K562 (cell line): Measurements from ENCODE around the gene TMA7B. TPM values are rescaled to one million over a fixed set of nuclear protein-coding genes. Genes with fewer than 3 reads are reported as not detected.

Source experiments
- ATAC-seq: fragments of 200-7000 bp; cut with Tn5 transposase; 3 replicates; pipeline ENCODE4 v1.9.1; 2020; ENCODE audit warnings: moderate library complexity
- BruUV-seq: library from RNA; stranded (reverse); fragments of 400-500 nt; replicated peaks from 2 replicates; lab custom pipeline; 2021; lab: Mats Ljungman, UMichigan
- CTCF ChIA-PET: fragments of 300-600 bp; formaldehyde crosslinking; extraction: SDS; loops from one replicate; lab custom pipeline; 2021; ENCODE audit warnings: low intra/inter-chr PET ratio; lab: Yijun Ruan, JAX
- POLR2A ChIA-PET: fragments of 300-600, 350-650 bp; sonication (Branson Sonifier 250); formaldehyde crosslinking; extraction: SDS; loops from one replicate; lab custom pipeline; 2021; ENCODE audit warnings: antibody characterized with exemption, inconsistent platforms; lab: Yijun Ruan, JAX
- DNase-seq, 4 experiments: peaks; one replicate each; pipeline versions ENCODE4 v3.0.0 to v3.0.0-alpha.2; 2011 to 2018; ENCODE audit warnings: low spot score in 3 of 4, mixed read lengths in 3 of 4; ENCODE audit errors: extremely low read depth in 1 of 4
- FAIRE-seq: peaks from 2 replicates; lab custom pipeline; 2011; peaks lifted over from hg19 to GRCh38; lab: Jason Lieb, UNC
- H2AFZ ChIP-seq: 2 replicates; pipeline ENCODE4 v1.6.0; 2011; ENCODE audit warnings: low read depth, low read length, control low read depth, inconsistent platforms
- H3K27ac ChIP-seq: fragments of 200-600 bp; 3 replicates; pipeline ENCODE4 v1.8.0; 2011; ENCODE audit warnings: low read depth, mild to moderate bottlenecking, control low read depth, inconsistent platforms, low read length, moderate library complexity, mixed read lengths; ENCODE audit errors: extremely low read depth
- H3K27me3 ChIP-seq, 2 experiments: fragments of 300-600 bp in 1 of 2; 2 replicates in 1 of 2; 3 replicates in 1 of 2; pipeline versions ENCODE4 v1.6.0 to v1.8.0; 2011; ENCODE audit warnings: inconsistent platforms in 2 of 2, low read length in 2 of 2, mild to moderate bottlenecking in 1 of 2, mixed read lengths in 1 of 2, moderate library complexity in 1 of 2; ENCODE audit not compliant: control insufficient read depth in 2 of 2, insufficient read depth in 2 of 2
- H3K36me3 ChIP-seq: fragments of 300-600 bp; 3 replicates; pipeline ENCODE4 v1.8.0; 2011; ENCODE audit warnings: mild to moderate bottlenecking, low read length, inconsistent platforms; ENCODE audit not compliant: control insufficient read depth, insufficient read depth
- H3K4me1 ChIP-seq, 2 experiments: fragments of 200-600 bp in 1 of 2; replicated peaks in 1 of 2; 2 replicates in 1 of 2; 3 replicates in 1 of 2; pipeline versions ENCODE4 v1.5.1 to v1.8.0; 2011; ENCODE audit warnings: inconsistent platforms in 2 of 2, low read length in 2 of 2, mild to moderate bottlenecking in 1 of 2, mixed read lengths in 1 of 2, moderate library complexity in 1 of 2; ENCODE audit not compliant: control insufficient read depth in 2 of 2, insufficient read depth in 2 of 2
- H3K4me2 ChIP-seq: 2 replicates; pipeline ENCODE4 v1.6.1; 2011; ENCODE audit warnings: low read length, control low read depth, inconsistent platforms, mixed read lengths; ENCODE audit not compliant: insufficient read depth
- H3K4me3 ChIP-seq: fragments of 200-600 bp; sonication (generic), shearing (Covaris generic); 2 replicates; pipeline ENCODE4 v1.5.1; 2016; ENCODE audit warnings: control low read depth, inconsistent platforms
- H3K79me2 ChIP-seq: fragments of 200-600 bp; 3 replicates; pipeline ENCODE4 v1.8.0; 2011; ENCODE audit warnings: low read length, inconsistent platforms; ENCODE audit not compliant: control insufficient read depth, insufficient read depth
- H3K9ac ChIP-seq, 2 experiments: 2 replicates each; pipeline versions ENCODE4 v1.6.0 to v1.6.1; 2011; ENCODE audit warnings: low read depth in 2 of 2, low read length in 2 of 2, control low read depth in 1 of 2, inconsistent platforms in 1 of 2, mild to moderate bottlenecking in 1 of 2, mixed read lengths in 1 of 2; ENCODE audit not compliant: insufficient read depth in 1 of 2
- H3K9me1 ChIP-seq: one replicate; pipeline ENCODE4 v1.6.0; 2011; ENCODE audit warnings: inconsistent platforms, mild to moderate bottlenecking, low read length, moderate library complexity; ENCODE audit not compliant: control insufficient read depth, insufficient read depth
- H3K9me3 ChIP-seq: replicated peaks from 2 replicates; pipeline ENCODE4 v1.5.1; 2011; ENCODE audit warnings: low read depth, low read length, inconsistent platforms; ENCODE audit not compliant: control insufficient read depth, insufficient read depth
- H4K20me1 ChIP-seq: replicated peaks from 2 replicates; pipeline ENCODE4 v1.6.1; 2011; ENCODE audit warnings: low read length, inconsistent platforms, mixed read lengths; ENCODE audit not compliant: control insufficient read depth, insufficient read depth
- ASH1L ChIP-seq: fragments of 450-650 bp; IDR thresholded peaks from 2 replicates; pipeline ENCODE4 v1.6.1; 2018; ENCODE audit warnings: borderline replicate concordance, mild to moderate bottlenecking, low read depth; ENCODE audit not compliant: partially characterized antibody
- FOSL1 ChIP-seq: fragments of 200-800 bp; sonication (Bioruptor generic); conservative IDR thresholded peaks from 2 replicates; pipeline ENCODE4 v1.6.1; 2016; ENCODE audit warnings: missing genetic modification characterization, missing compliant biosample characterization
- KDM1A ChIP-seq, 2 experiments: fragments of 450-650 bp; IDR thresholded peaks; 2 replicates each; pipeline ENCODE4 v1.6.1; 2016; ENCODE audit warnings: mild to moderate bottlenecking in 2 of 2
- NRF1 ChIP-seq, 2 experiments: fragments of 450-650 bp; IDR thresholded peaks in 1 of 2; conservative IDR thresholded peaks in 1 of 2; 2 replicates each; pipeline ENCODE4 v1.6.1; 2014; ENCODE audit warnings: mild to moderate bottlenecking in 2 of 2
- RCOR1 ChIP-seq, 2 experiments: IDR thresholded peaks; 2 replicates each; pipeline ENCODE4 v1.6.1; 2012; ENCODE audit warnings: low read depth in 2 of 2, low read length in 2 of 2, borderline replicate concordance in 1 of 2, improper control_type of control experiment in 1 of 2
- VEZF1 ChIP-seq: fragments of 200-800 bp; sonication (Bioruptor generic); IDR thresholded peaks from 2 replicates; pipeline ENCODE4 v1.6.1; 2017; ENCODE audit warnings: missing genetic modification characterization, missing compliant biosample characterization
- XRCC5 ChIP-seq: fragments of 200-400 bp; formaldehyde crosslinking; IDR thresholded peaks from 2 replicates; pipeline ENCODE4 v1.6.1; 2017; ENCODE audit warnings: low read depth, mild to moderate bottlenecking, low read length
- ZFP91 ChIP-seq: sonication (generic); formaldehyde crosslinking; IDR thresholded peaks from 2 replicates; pipeline ENCODE4 v1.8.0; 2022; ENCODE audit warnings: mild to moderate bottlenecking, missing genetic modification reagents
- WGBS: fragments of 100-300 bp; shearing (Covaris generic); methylation state at CpG from one replicate; pipeline ENCODE4 v1.1.6; 2016; ENCODE audit warnings: low coverage, mixed read lengths; ENCODE audit not compliant: insufficient coverage; ENCODE audit errors: missing lambda C conversion rate; 5-methylcytosine and 5-hydroxymethylcytosine counted together
- in situ Hi-C: fragments of 300-500 bp; cut with MboI; formaldehyde crosslinking; loops from 4 replicates; pipeline ENCODE4 v1.15.0; 2018; ENCODE audit warnings: inconsistent platforms, mixed read lengths
- intact Hi-C: fragments of 100-400 bp; cut with micrococcal nuclease; formaldehyde crosslinking; loops from 2 replicates; pipeline ENCODE4 v1.14.2; 2022
- polyA plus RNA-seq, 8 experiments: library from polyadenylated mRNA; depleted of rRNA in 4 of 8; stranded (reverse) in 5 of 8; unstranded in 3 of 8; fragments of >200 nt; fragmentation: Nextera tagmentation in 2 of 8; fragmentation: Illumina TruSeq in 1 of 8; extraction: Ambion mirVana in 2 of 8; extraction: Trizol in 1 of 8; gene quantifications; 2 replicates each; pipeline versions ENCODE4 v1.2.1 to v1.2.3, GENCODE V29; 2011 to 2014; ENCODE audit warnings: inconsistent platforms in 1 of 8, missing spikeins in 1 of 8
- total RNA-seq, 7 experiments: library from RNA; depleted of rRNA in 6 of 7; stranded (reverse); fragments of >200 nt in 6 of 7; fragmentation: Illumina TruSeq in 2 of 7; extraction: Trizol in 2 of 7; gene quantifications; 2 replicates each; pipeline versions ENCODE4 v1.2.1 to v1.2.3, GENCODE V29; 2011 to 2021; ENCODE audit warnings: low replicate concordance in 1 of 7
- TF ChIP-seq, protein P1 (sequence below): sonication (generic); IDR thresholded peaks from 2 replicates; pipeline ENCODE4 v1.6.1; 2016
- TF ChIP-seq, protein P2 (sequence below): fragments of 250-450 bp; sonication (Bioruptor Pico); IDR thresholded peaks from 2 replicates; pipeline ENCODE4 v1.4.0; 2020; ENCODE audit warnings: mild to moderate bottlenecking

TMA7B gene
- total and polyA plus RNA-seq, 9 of the 15 experiments (the other 6 are each of a cell fraction or from before 2014, with no cell fraction given): 5.6 to 14.2 (median 11.8) TPM

GRCh38 chr22:40000171-40000570 lies 40.0 kb downstream of the TMA7B start (continued):
- TF ChIP-seq ZFP91 (CRISPR knock-in tag): no peak
- TF ChIP-seq XRCC5: no peak

- in situ Hi-C loops: no loop called here
- 16% methylated on average over 3 of the region's 4 CpGs for WGBS
- FAIRE-seq: no peak
- Histone ChIP-seq H3K9me1 (no peaks in the 10 kb centered on the region), H3K9ac (peak overlapping the region in 1 of 2 experiments; percentile 67; a peak in 1 of 4 replicates), H3K4me2 (no peak overlapping the region), H4K20me1 (no peaks in the 10 kb centered on the region; the same call in 1 of the 2 replicates), H2AFZ (no peak overlapping the region), H3K36me3 (no peaks in the 10 kb centered on the region), H3K4me1 (peaks cover 42 to 52% of the 10 kb centered on the region in 2 experiments), H3K4me3 (no peak overlapping the region), H3K9me3 (no peaks in the 10 kb centered on the region), H3K27me3 (no peaks in the 10 kb centered on the region)
- 0 out of 3 replicates have a peak, but pooled peaks have one; percentile 20 for ATAC-seq
- CTCF ChIA-PET: no interaction called here
- DNase-seq: peak in 1 of 4 experiments; percentile 35
- intact Hi-C loops: no loop called here
- BruUV-seq: no TSS peak
- POLR2A ChIA-PET: interaction anchor here (0.6 to 1.9 kb wide), 4 partner anchors 25 to 387 kb away, joined by 3 to 10 read pairs (median 4); no protein-coding TSS in a partner anchor
- TF ChIP-seq ASH1L (no peak), RCOR1 (IDR thresholded peaks at IDR 0.05; ENCODE audit: borderline replicate concordance in 1 of 2, low read depth in 2 of 2, low read length in 2 of 2) (peak in 1 of 2 experiments; percentile 73; a peak in 1 of 4 replicates), KDM1A (IDR thresholded peaks at IDR 0.05) (0 out of 4 replicates have a peak, but pooled peaks of 1 of the 2 experiments have one; percentile 17), VEZF1 (CRISPR knock-in tag) (peak; percentile 31; the same call in 1 of the 2 replicates), NRF1 (conservative IDR thresholded peaks at IDR 0.05 in 1 of 2, IDR thresholded peaks at IDR 0.05 in 1 of 2) (0 out of 4 replicates have a peak, but pooled peaks of 1 of the 2 experiments have one; percentile 11), FOSL1 (tag) (0 out of 2 replicates have a peak, but pooled peaks have one; percentile 28)
- TF ChIP-seq, protein P1, sequence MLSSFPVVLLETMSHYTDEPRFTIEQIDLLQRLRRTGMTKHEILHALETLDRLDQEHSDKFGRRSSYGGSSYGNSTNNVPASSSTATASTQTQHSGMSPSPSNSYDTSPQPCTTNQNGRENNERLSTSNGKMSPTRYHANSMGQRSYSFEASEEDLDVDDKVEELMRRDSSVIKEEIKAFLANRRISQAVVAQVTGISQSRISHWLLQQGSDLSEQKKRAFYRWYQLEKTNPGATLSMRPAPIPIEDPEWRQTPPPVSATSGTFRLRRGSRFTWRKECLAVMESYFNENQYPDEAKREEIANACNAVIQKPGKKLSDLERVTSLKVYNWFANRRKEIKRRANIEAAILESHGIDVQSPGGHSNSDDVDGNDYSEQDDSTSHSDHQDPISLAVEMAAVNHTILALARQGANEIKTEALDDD: peak; percentile 56; the same call in 1 of the 2 replicates
- TF ChIP-seq, protein P2, sequence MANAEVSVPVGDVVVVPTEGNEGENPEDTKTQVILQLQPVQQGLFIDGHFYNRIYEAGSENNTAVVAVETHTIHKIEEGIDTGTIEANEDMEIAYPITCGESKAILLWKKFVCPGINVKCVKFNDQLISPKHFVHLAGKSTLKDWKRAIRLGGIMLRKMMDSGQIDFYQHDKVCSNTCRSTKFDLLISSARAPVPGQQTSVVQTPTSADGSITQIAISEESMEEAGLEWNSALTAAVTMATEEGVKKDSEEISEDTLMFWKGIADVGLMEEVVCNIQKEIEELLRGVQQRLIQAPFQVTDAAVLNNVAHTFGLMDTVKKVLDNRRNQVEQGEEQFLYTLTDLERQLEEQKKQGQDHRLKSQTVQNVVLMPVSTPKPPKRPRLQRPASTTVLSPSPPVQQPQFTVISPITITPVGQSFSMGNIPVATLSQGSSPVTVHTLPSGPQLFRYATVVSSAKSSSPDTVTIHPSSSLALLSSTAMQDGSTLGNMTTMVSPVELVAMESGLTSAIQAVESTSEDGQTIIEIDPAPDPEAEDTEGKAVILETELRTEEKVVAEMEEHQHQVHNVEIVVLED (CRISPR knock-in tag): no peak
- TF ChIP-seq, all 486 proteins: peak for 6
- Histone ChIP-seq H3K27ac (no peak overlapping the region), H3K79me2 (no peaks in the 10 kb centered on the region)
Observed at GRCh38 chr22:40001106-40001505, 40.9 kb downstream of the TMA7B start.
